OCI-LY3 (cell line): Measurements from ENCODE around the gene CC2D2A.
"Not testable (repeated sequence)": the region's sequence is repeated elsewhere in the genome, so short reads cannot be mapped to it uniquely, and the experiment has no call there.

Experiments
- H2AFZ ChIP-seq: fragments of 200-600, 300-600 bp; shearing (Covaris generic); 2 replicates; pipeline ENCODE4 v1.6.0; 2014; ENCODE audit warnings: antibody characterized with exemption, low read depth, low read length
- H3K27ac ChIP-seq: fragments of 200-600, 300-600 bp; sonication (generic); 2 replicates; pipeline ENCODE4 v1.5.1; 2014; ENCODE audit warnings: mild to moderate bottlenecking, low read length, moderate library complexity, mixed read lengths
- H3K27me3 ChIP-seq: fragments of 200-600, 300-600 bp; sonication (generic); 2 replicates; pipeline ENCODE4 v1.6.1; 2014; ENCODE audit warnings: low read depth, low read length, mixed read lengths
- H3K36me3 ChIP-seq: fragments of 200-600, 300-600 bp; sonication (generic); replicated peaks from 2 replicates; pipeline ENCODE3; 2014; ENCODE audit warnings: low read depth, low read length, mixed read lengths
- H3K4me1 ChIP-seq: fragments of 300-600, 200-600 bp; sonication (generic); 2 replicates; pipeline ENCODE4 v1.6.1; 2014; ENCODE audit warnings: low read length, mixed read lengths
- H3K4me2 ChIP-seq: fragments of 200-600, 300-600 bp; sonication (generic); 2 replicates; pipeline ENCODE4 v1.6.1; 2014; ENCODE audit warnings: low read length, mixed read lengths
- H3K4me3 ChIP-seq: fragments of 300-600, 200-600 bp; sonication (generic); 2 replicates; pipeline ENCODE4 v1.5.1; 2014; ENCODE audit warnings: antibody characterized with exemption, mild to moderate bottlenecking, low read length, moderate library complexity
- H3K79me2 ChIP-seq: fragments of 300-600, 200-600 bp; shearing (Covaris generic); 2 replicates; pipeline ENCODE4 v1.6.1; 2014; ENCODE audit warnings: mild to moderate bottlenecking, low read length, mixed read lengths
- H3K9ac ChIP-seq: fragments of 300-600, 200-600 bp; shearing (Covaris generic); 2 replicates; pipeline ENCODE4 v1.6.0; 2014; ENCODE audit warnings: mild to moderate bottlenecking, low read length, moderate library complexity
- H3K9me3 ChIP-seq: fragments of 200-600, 300-600 bp; shearing (Covaris generic); 2 replicates; pipeline ENCODE4 v1.6.1; 2014; ENCODE audit warnings: low read length, mixed read lengths; ENCODE audit not compliant: insufficient read depth
- H4K20me1 ChIP-seq: fragments of 200-600, 300-600 bp; sonication (generic); 2 replicates; pipeline ENCODE4 v1.6.1; 2016; ENCODE audit warnings: low read length, mixed read lengths; ENCODE audit not compliant: insufficient read depth
- CTCF ChIP-seq: fragments of 200-600, 300-600 bp; sonication (generic); IDR thresholded peaks from 2 replicates; pipeline ENCODE4 v1.5.1; 2014; ENCODE audit warnings: antibody characterized with exemption, low read length, low read depth
- EZH2phosphoT487 ChIP-seq: fragments of 200-600 bp; shearing (Covaris generic); IDR thresholded peaks from 2 replicates; pipeline ENCODE4 v1.6.1; 2018; ENCODE audit warnings: antibody characterized with exemption, mixed run types, low read depth

Gene CC2D2A

GRCh38 chr4:15510961-15511360 is 41.3 kb downstream of the CC2D2A start:
- no peak overlapping the region for H3K4me3 ChIP-seq
- no peaks in the 10 kb centered on the region for H3K36me3 ChIP-seq
- H3K4me2 ChIP-seq: no peak overlapping the region
- H3K9me3 ChIP-seq: no peaks in the 10 kb centered on the region
- H3K27ac ChIP-seq: no peak overlapping the region
- H3K27me3 ChIP-seq: no peaks in the 10 kb centered on the region
- H3K9ac ChIP-seq: no peak overlapping the region
- H3K79me2 ChIP-seq: no peaks in the 10 kb centered on the region
- no peak overlapping the region for H2AFZ ChIP-seq
- H3K4me1 ChIP-seq: no peaks in the 10 kb centered on the region
- no peaks in the 10 kb centered on the region for H4K20me1 ChIP-seq
- no peak for TF ChIP-seq EZH2phosphoT487
- no peak for TF ChIP-seq CTCF

- Histone ChIP-seq H3K4me1 (no peaks in the 10 kb centered on the region), H4K20me1 (no peaks in the 10 kb centered on the region), H3K4me3 (no peak overlapping the region), H3K9me3 (no peaks in the 10 kb centered on the region), H3K79me2 (no peaks in the 10 kb centered on the region), H3K9ac (no peak overlapping the region), H2AFZ (no peak overlapping the region), H3K27ac (no peak overlapping the region), H3K36me3 (no peaks in the 10 kb centered on the region), H3K4me2 (no peak overlapping the region), H3K27me3 (no peaks in the 10 kb centered on the region)
- TF ChIP-seq CTCF (no peak), EZH2phosphoT487 (no peak)
These were observed 43.9 kb downstream of the CC2D2A start for GRCh38 chr4:15513545-15513944.

- H3K4me3 ChIP-seq: no peak overlapping the region
- TF ChIP-seq CTCF (no peak), EZH2phosphoT487 (no peak)
- no peaks in the 10 kb centered on the region for H3K79me2 ChIP-seq
- H2AFZ ChIP-seq: no peak overlapping the region
- H4K20me1 ChIP-seq: no peaks in the 10 kb centered on the region
- no peaks in the 10 kb centered on the region for H3K9me3 ChIP-seq
- no peak overlapping the region for H3K27ac ChIP-seq
- H3K36me3 ChIP-seq: no peaks in the 10 kb centered on the region
- no peak overlapping the region for H3K4me2 ChIP-seq
- H3K4me1 ChIP-seq: no peaks in the 10 kb centered on the region
- no peaks in the 10 kb centered on the region for H3K27me3 ChIP-seq
- H3K9ac ChIP-seq: no peak overlapping the region
These were observed 45.4 kb downstream of the CC2D2A start for GRCh38 chr4:15515106-15515505.

- H3K27ac ChIP-seq: no peak overlapping the region
- H3K4me3 ChIP-seq: no peak overlapping the region
- no peak overlapping the region for H3K9ac ChIP-seq
- TF ChIP-seq EZH2phosphoT487 (no peak), CTCF (no peak)
- no peaks in the 10 kb centered on the region for H3K27me3 ChIP-seq
- no peaks in the 10 kb centered on the region for H3K36me3 ChIP-seq
- H2AFZ ChIP-seq: no peak overlapping the region
- H3K79me2 ChIP-seq: no peaks in the 10 kb centered on the region
- H3K4me1 ChIP-seq: no peaks in the 10 kb centered on the region
- H3K4me2 ChIP-seq: no peak overlapping the region
- no peaks in the 10 kb centered on the region for H3K9me3 ChIP-seq
- no peaks in the 10 kb centered on the region for H4K20me1 ChIP-seq
These were observed 46.8 kb downstream of the CC2D2A start for GRCh38 chr4:15516494-15516893.

- H3K79me2 ChIP-seq, H3K4me2 ChIP-seq, H3K36me3 ChIP-seq, H3K4me3 ChIP-seq, H4K20me1 ChIP-seq, H3K27ac ChIP-seq, H3K9me3 ChIP-seq, H2AFZ ChIP-seq, H3K27me3 ChIP-seq, H3K4me1 ChIP-seq, H3K9ac ChIP-seq: not testable (repeated sequence)
These were observed 48.0 kb downstream of the CC2D2A start for GRCh38 chr4:15517681-15518080.
